BE2C (cell line): ENCODE data around the gene SHROOM1.

Experiments
- DNase-seq: peaks from one replicate; pipeline ENCODE4 v3.0.0-alpha.2; 2020
- H3K27me3 ChIP-seq: fragments of 250-450 bp; sonication (Bioruptor Pico); 2 replicates; pipeline ENCODE4 v1.5.1; 2020; ENCODE audit warnings: mild to moderate bottlenecking
- H3K36me3 ChIP-seq: fragments of 250-450 bp; sonication (Bioruptor Pico); 2 replicates; pipeline ENCODE4 v1.5.1; 2020; ENCODE audit warnings: mild to moderate bottlenecking
- H3K4me1 ChIP-seq: fragments of 250-450 bp; sonication (Bioruptor Pico); 2 replicates; pipeline ENCODE4 v1.5.1; 2020
- H3K4me3 ChIP-seq: 2 replicates; pipeline ENCODE4 v1.5.1; 2011; ENCODE audit warnings: low read depth, low read length
- H3K9me3 ChIP-seq: fragments of 250-450 bp; sonication (Bioruptor Pico); 2 replicates; pipeline ENCODE4 v1.5.1; 2020
- TF ChIP-seq, protein P1 (sequence below): IDR thresholded peaks from 2 replicates; pipeline ENCODE4 v1.5.1; 2012; ENCODE audit warnings: mild to moderate bottlenecking, low read depth, low read length

Gene SHROOM1

DNA sequence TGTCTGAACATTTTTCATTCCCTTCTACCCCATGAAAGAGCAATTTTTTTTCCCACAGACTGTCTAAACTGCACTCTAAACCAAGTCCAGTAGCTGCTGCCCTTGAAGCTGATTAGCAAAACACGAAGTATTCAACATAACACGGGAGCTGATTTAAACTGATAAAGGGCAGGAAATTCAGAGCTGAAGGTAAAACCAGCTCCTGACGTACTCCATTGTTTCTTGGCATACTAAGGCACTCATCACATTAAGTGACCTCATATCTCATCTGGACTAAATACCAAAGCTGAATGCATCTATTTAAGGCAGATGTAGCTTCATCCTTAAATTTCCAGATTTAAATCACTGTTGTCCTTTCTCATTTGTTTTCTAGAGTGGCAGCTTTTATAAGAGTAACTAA is 23.9 kb upstream of the SHROOM1 start:
- Histone ChIP-seq H3K4me1 (no peaks in the 10 kb centered on the region), H3K9me3 (no peaks in the 10 kb centered on the region), H3K4me3 (no peak overlapping the region), H3K36me3 (no peaks in the 10 kb centered on the region), H3K27me3 (no peaks in the 10 kb centered on the region)
- TF ChIP-seq, protein P1, sequence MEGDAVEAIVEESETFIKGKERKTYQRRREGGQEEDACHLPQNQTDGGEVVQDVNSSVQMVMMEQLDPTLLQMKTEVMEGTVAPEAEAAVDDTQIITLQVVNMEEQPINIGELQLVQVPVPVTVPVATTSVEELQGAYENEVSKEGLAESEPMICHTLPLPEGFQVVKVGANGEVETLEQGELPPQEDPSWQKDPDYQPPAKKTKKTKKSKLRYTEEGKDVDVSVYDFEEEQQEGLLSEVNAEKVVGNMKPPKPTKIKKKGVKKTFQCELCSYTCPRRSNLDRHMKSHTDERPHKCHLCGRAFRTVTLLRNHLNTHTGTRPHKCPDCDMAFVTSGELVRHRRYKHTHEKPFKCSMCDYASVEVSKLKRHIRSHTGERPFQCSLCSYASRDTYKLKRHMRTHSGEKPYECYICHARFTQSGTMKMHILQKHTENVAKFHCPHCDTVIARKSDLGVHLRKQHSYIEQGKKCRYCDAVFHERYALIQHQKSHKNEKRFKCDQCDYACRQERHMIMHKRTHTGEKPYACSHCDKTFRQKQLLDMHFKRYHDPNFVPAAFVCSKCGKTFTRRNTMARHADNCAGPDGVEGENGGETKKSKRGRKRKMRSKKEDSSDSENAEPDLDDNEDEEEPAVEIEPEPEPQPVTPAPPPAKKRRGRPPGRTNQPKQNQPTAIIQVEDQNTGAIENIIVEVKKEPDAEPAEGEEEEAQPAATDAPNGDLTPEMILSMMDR = no peak
- no peak for DNase-seq

DNA sequence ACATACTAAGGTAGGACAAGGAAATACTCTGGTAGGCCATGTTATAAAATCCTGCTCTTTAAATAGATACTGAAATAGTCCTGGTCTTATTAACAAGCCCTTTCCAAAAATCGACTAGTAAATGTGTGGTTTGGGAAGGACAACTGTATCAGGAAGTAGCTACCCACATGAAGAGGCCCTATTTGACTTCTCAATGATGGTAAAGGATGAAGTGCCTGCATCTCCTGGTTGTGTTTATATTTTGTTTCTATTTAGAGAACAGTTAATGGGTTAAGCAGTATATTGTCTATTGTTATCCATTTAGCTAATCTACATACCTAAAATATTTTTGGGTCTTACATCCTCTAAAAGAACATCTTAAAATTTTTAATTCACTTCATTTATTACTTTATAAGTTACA is 23.3 kb upstream of the SHROOM1 start:
- no peaks in the 10 kb centered on the region for H3K27me3 ChIP-seq
- no peaks in the 10 kb centered on the region for H3K36me3 ChIP-seq
- H3K4me1 ChIP-seq = no peaks in the 10 kb centered on the region
- H3K9me3 ChIP-seq = no peaks in the 10 kb centered on the region
- no peak for DNase-seq
- no peak overlapping the region for H3K4me3 ChIP-seq
- TF ChIP-seq, protein P1 = no peak

DNA sequence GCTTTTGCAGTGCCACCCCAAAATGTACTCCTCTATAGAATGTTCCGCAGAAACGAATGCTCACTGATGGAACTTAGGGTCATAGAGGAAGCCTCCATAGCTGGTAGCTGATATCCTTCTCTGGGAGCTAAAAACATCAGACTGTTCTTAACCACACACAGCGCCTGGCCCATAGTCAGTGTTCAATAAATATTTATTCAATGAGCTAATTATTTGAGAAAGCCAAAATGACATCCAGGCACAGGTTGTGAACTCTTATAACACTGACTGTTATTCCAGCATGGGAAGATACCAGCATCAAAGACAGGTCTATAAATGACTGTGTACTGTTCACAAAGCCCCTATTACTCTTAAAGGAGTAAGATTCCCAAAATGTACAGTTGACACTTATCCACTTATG is 22.9 kb upstream of the SHROOM1 start:
- no peak for DNase-seq
- H3K27me3 ChIP-seq = no peaks in the 10 kb centered on the region
- H3K4me1 ChIP-seq = no peaks in the 10 kb centered on the region
- no peaks in the 10 kb centered on the region for H3K36me3 ChIP-seq
- H3K4me3 ChIP-seq = no peak overlapping the region
- no peaks in the 10 kb centered on the region for H3K9me3 ChIP-seq
- TF ChIP-seq, protein P1 = no peak

DNA sequence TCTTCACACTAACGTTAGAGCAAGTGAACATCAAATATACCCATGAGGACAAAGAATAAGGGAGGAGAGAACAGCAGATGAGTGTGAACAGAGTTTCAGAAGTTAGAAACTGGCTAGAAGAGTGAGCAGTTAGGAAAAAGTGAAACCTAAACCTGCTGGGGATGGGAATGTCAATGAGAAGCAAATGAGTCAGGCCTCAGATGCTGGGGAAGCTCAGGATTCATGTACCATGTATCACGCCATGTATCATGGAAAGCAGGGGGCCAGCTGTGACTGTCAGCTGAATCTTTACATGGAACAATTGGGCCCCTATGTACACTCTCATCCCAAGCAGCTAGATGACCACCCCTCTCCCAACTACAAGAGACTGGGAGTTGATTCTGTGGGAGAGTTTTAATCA is 19.6 kb upstream of the SHROOM1 start:
- H3K4me1 ChIP-seq = no peaks in the 10 kb centered on the region
- TF ChIP-seq, protein P1 = no peak
- H3K4me3 ChIP-seq = no peak overlapping the region
- no peaks in the 10 kb centered on the region for H3K27me3 ChIP-seq
- no peaks in the 10 kb centered on the region for H3K36me3 ChIP-seq
- no peaks in the 10 kb centered on the region for H3K9me3 ChIP-seq
- DNase-seq = no peak

DNA sequence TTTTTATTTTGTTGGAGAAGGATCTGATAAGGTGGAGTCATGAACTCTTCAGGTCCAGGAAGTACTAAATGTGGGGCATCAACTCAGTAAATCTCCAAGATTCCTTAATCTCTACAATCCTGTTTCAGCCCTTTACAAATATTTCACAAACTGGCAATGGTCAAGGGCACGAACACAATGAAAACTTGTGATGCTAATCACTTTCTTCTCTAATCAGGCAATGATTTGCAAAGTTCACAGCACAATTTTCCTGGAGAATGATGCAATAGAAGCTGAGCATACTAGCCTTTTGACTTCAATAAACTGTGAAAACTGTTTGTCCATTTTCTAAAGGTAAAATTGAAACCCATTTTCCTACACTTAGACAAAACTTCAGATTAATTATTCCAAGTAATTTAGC is 18.9 kb upstream of the SHROOM1 start:
- Histone ChIP-seq H3K4me1 (no peaks in the 10 kb centered on the region), H3K36me3 (no peaks in the 10 kb centered on the region), H3K4me3 (no peak overlapping the region), H3K27me3 (no peaks in the 10 kb centered on the region), H3K9me3 (no peaks in the 10 kb centered on the region)
- DNase-seq = no peak
- TF ChIP-seq, protein P1 = no peak

DNA sequence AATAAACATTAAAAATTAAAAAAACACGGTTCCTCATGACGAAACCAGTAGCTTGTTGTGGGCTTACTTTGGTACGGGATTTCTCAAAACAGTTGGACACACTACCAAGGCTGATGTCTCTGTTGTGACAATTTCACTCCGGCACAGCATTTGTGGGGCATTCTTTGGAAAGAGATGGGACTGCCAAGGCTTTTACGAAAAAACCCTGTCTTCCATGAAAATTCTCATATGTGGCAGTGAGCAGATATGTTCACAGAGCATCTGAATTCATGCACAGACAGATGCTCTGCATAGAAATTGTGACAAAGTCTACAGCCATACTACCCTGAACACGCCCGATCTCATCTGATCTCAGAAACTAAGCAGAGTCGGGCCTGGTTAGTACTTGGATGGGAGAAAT is 17.8 kb upstream of the SHROOM1 start:
- H3K4me1 ChIP-seq = no peaks in the 10 kb centered on the region

More for the DNA sequence above, 17.8 kb upstream of the SHROOM1 start:
- Histone ChIP-seq H3K9me3 (no peaks in the 10 kb centered on the region), H3K36me3 (no peaks in the 10 kb centered on the region), H3K4me3 (no peak overlapping the region), H3K27me3 (no peaks in the 10 kb centered on the region)
- no peak for DNase-seq
- TF ChIP-seq, protein P1 = no peak
